Activated CD8-positive, alpha-beta memory T cell treated with anti-CD3 and anti-CD28 coated beads for 48 hours (primary cell): ENCODE data around the gene LCE2D.

ENCODE experiments used
- DNase-seq, 3 experiments: peaks; one replicate each; pipeline ENCODE4 v3.0.0-alpha.2; 2020; ENCODE audit warnings: low read depth in 2 of 3, low spot score in 2 of 3

LCE2D gene

GRCh38 chr1:152697701-152698600, 34.8 kb downstream of the LCE2D start, which contains the start of gene LCE2A:
TSS of gene LCE2A (plus strand) at chr1:152698345. CDS start at chr1:152698902, 557 bp downstream.
- no peak for DNase-seq

- DNase-seq: no peak
These were observed 36.6 kb downstream of the LCE2D start for GRCh38 chr1:152699746-152700145.

GRCh38 chr1:152707860-152708259, 44.7 kb downstream of the LCE2D start, which contains the start of gene LCE4A:
TSS of gene LCE4A (plus strand) at chr1:152708160. CDS start at chr1:152709076, 916 bp downstream.
- DNase-seq: no peak
